SK-N-SH treated with all-trans-retinoic acid at 6 μM for 48 hours (cell line): ENCODE measurements around the gene EHBP1.

Experiments
- TOX ChIP-seq: fragments of 250-450 bp; sonication (Bioruptor Pico); IDR thresholded peaks from 2 replicates; pipeline ENCODE4 v1.8.0; 2021; ENCODE audit warnings: mild to moderate bottlenecking, moderate library complexity, borderline replicate concordance
- ZFP3 ChIP-seq: fragments of 250-450 bp; sonication (Bioruptor Pico); IDR thresholded peaks from 2 replicates; pipeline ENCODE4 v1.5.0; 2020; ENCODE audit warnings: mild to moderate bottlenecking, moderate library complexity
- ZNF8 ChIP-seq: fragments of 450-650 bp; formaldehyde crosslinking; IDR thresholded peaks from 2 replicates; pipeline ENCODE4 v1.5.0; 2020; ENCODE audit warnings: mild to moderate bottlenecking, moderate library complexity
- TF ChIP-seq, protein P1 (sequence below): fragments of 250-450 bp; sonication (Bioruptor Pico); IDR thresholded peaks from 2 replicates; pipeline ENCODE4 v1.8.0; 2021; ENCODE audit warnings: low read depth, mild to moderate bottlenecking, moderate library complexity, borderline replicate concordance

GRCh38 chr2:62793213-62793612 lies 87.7 kb downstream of the EHBP1 start:
- TF ChIP-seq, protein P1, sequence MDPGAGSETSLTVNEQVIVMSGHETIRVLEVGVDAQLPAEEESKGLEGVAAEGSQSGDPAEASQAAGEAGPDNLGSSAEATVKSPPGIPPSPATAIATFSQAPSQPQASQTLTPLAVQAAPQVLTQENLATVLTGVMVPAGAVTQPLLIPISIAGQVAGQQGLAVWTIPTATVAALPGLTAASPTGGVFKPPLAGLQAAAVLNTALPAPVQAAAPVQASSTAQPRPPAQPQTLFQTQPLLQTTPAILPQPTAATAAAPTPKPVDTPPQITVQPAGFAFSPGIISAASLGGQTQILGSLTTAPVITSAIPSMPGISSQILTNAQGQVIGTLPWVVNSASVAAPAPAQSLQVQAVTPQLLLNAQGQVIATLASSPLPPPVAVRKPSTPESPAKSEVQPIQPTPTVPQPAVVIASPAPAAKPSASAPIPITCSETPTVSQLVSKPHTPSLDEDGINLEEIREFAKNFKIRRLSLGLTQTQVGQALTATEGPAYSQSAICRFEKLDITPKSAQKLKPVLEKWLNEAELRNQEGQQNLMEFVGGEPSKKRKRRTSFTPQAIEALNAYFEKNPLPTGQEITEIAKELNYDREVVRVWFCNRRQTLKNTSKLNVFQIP, result no peak
- TF ChIP-seq TOX (no peak), ZNF8 (CRISPR knock-in tag) (no peak), ZFP3 (no peak)
